Karpas-422 (cell line): ENCODE data around the gene ANKRD44. TPM values are rescaled to one million over a fixed set of nuclear protein-coding genes. Genes with fewer than 3 reads are reported as not detected.

ENCODE experiments used
- DNase-seq: peaks from one replicate; pipeline ENCODE4 v3.0.0-alpha.2; 2015
- H2AFZ ChIP-seq: fragments of 200-600 bp; sonication (generic); 2 replicates; pipeline ENCODE4 v1.6.1; 2014; ENCODE audit warnings: antibody characterized with exemption, low read length, mixed read lengths
- H3K27ac ChIP-seq: fragments of 200-600 bp; sonication (generic); 2 replicates; pipeline ENCODE4 v1.5.1; 2014; ENCODE audit warnings: mild to moderate bottlenecking, low read length, moderate library complexity
- H3K27me3 ChIP-seq: fragments of 200-600 bp; sonication (generic); 2 replicates; pipeline ENCODE4 v1.6.1; 2014; ENCODE audit warnings: low read length, mixed read lengths
- H3K36me3 ChIP-seq: fragments of 200-600 bp; sonication (generic); 2 replicates; pipeline ENCODE4 v1.6.1; 2014; ENCODE audit warnings: low read length, mixed read lengths; ENCODE audit not compliant: insufficient read depth
- H3K4me1 ChIP-seq: fragments of 200-600 bp; sonication (generic); 2 replicates; pipeline ENCODE4 v1.6.1; 2014; ENCODE audit warnings: mild to moderate bottlenecking, low read length, mixed read lengths
- H3K4me2 ChIP-seq: fragments of 200-600 bp; sonication (generic); 2 replicates; pipeline ENCODE4 v1.6.1; 2014; ENCODE audit warnings: low read length, low read depth, mild to moderate bottlenecking; ENCODE audit not compliant: poor library complexity, severe bottlenecking
- H3K4me3 ChIP-seq: fragments of 200-600 bp; sonication (generic); 2 replicates; pipeline ENCODE4 v1.5.1; 2014; ENCODE audit warnings: mild to moderate bottlenecking, antibody characterized with exemption, low read length, mixed read lengths
- H3K79me2 ChIP-seq: fragments of 200-600 bp; sonication (generic); 2 replicates; pipeline ENCODE4 v1.6.1; 2014; ENCODE audit warnings: mild to moderate bottlenecking, low read length, mixed read lengths
- H3K9ac ChIP-seq: fragments of 200-600 bp; sonication (generic); 2 replicates; pipeline ENCODE4 v1.6.0; 2014; ENCODE audit warnings: low read length
- H3K9me2 ChIP-seq: fragments of 200-600 bp; sonication (generic), shearing (Covaris generic); replicated peaks from 2 replicates; pipeline ENCODE4 v1.6.0; 2014; ENCODE audit warnings: mild to moderate bottlenecking, low read length, moderate library complexity; ENCODE audit not compliant: insufficient read depth
- H3K9me3 ChIP-seq: fragments of 300-700, 200-600 bp; sonication (generic); 2 replicates; pipeline ENCODE4 v1.6.1; 2014; ENCODE audit warnings: low read length, mixed read lengths
- H4K20me1 ChIP-seq: fragments of 200-600 bp; sonication (generic); 2 replicates; pipeline ENCODE4 v1.6.1; 2014; ENCODE audit warnings: mild to moderate bottlenecking, antibody characterized with exemption, low read length, low read depth; ENCODE audit not compliant: insufficient read depth
- total RNA-seq: library from RNA; depleted of rRNA; stranded (reverse); fragments of >200 nt; shearing (Covaris generic); gene quantifications from 2 replicates; pipeline ENCODE4 v1.2.3, GENCODE V29; 2014; ENCODE audit warnings: low replicate concordance

Gene ANKRD44
- total RNA-seq, 1 experiment from 2014 or later = 120 TPM

GRCh38 chr2:197236159-197236558 lies 74.4 kb downstream of the ANKRD44 start:
- Histone ChIP-seq H3K27ac (no peak overlapping the region), H2AFZ (no peak overlapping the region), H3K36me3 (no peaks in the 10 kb centered on the region; the same call in 1 of the 2 replicates), H3K9me2 (no peaks in the 10 kb centered on the region), H3K9me3 (no peaks in the 10 kb centered on the region), H4K20me1 (no peaks in the 10 kb centered on the region), H3K27me3 (no peaks in the 10 kb centered on the region), H3K4me3 (no peak overlapping the region), H3K4me1 (peaks cover 57% of the 10 kb centered on the region), H3K79me2 (peaks cover 95% of the 10 kb centered on the region), H3K9ac (no peak overlapping the region), H3K4me2 (no peak overlapping the region)
- no peak for DNase-seq

GRCh38 chr2:197235711-197236110 lies 74.9 kb downstream of the ANKRD44 start:
- H3K4me2 ChIP-seq = no peak overlapping the region
- H3K27me3 ChIP-seq = no peaks in the 10 kb centered on the region
- no peak overlapping the region for H3K27ac ChIP-seq
- H3K4me3 ChIP-seq = no peak overlapping the region
- H3K79me2 ChIP-seq = peaks cover 95% of the 10 kb centered on the region
- no peaks in the 10 kb centered on the region for H3K9me2 ChIP-seq
- H3K36me3 ChIP-seq = no peaks in the 10 kb centered on the region; the same call in 1 of the 2 replicates
- no peak for DNase-seq
- no peaks in the 10 kb centered on the region for H3K9me3 ChIP-seq
- peaks cover 55% of the 10 kb centered on the region for H3K4me1 ChIP-seq
- H2AFZ ChIP-seq = no peak overlapping the region
- no peak overlapping the region for H3K9ac ChIP-seq
- H4K20me1 ChIP-seq = no peaks in the 10 kb centered on the region

- Histone ChIP-seq H3K27ac (no peak overlapping the region), H3K4me2 (no peak overlapping the region), H3K9me2 (no peaks in the 10 kb centered on the region), H4K20me1 (no peaks in the 10 kb centered on the region), H3K4me3 (no peak overlapping the region), H3K4me1 (peaks cover 56% of the 10 kb centered on the region), H3K27me3 (no peaks in the 10 kb centered on the region), H3K9ac (no peak overlapping the region), H3K36me3 (no peaks in the 10 kb centered on the region; the same call in 1 of the 2 replicates), H2AFZ (no peak overlapping the region), H3K79me2 (peaks cover 95% of the 10 kb centered on the region), H3K9me3 (no peaks in the 10 kb centered on the region)
- no peak for DNase-seq
These were observed 75.8 kb downstream of the ANKRD44 start for GRCh38 chr2:197234671-197235191.

- no peaks in the 10 kb centered on the region for H3K36me3 ChIP-seq
- H3K9me3 ChIP-seq = no peaks in the 10 kb centered on the region
- no peak overlapping the region for H3K4me3 ChIP-seq
- H3K9me2 ChIP-seq = no peaks in the 10 kb centered on the region
- H2AFZ ChIP-seq = no peak overlapping the region
- no peak overlapping the region; the same call in 1 of the 2 replicates for H3K27ac ChIP-seq
- peaks cover 52% of the 10 kb centered on the region for H3K4me1 ChIP-seq
- no peak overlapping the region for H3K9ac ChIP-seq
- H4K20me1 ChIP-seq = no peaks in the 10 kb centered on the region
- no peak overlapping the region for H3K4me2 ChIP-seq
- H3K27me3 ChIP-seq = no peaks in the 10 kb centered on the region
- no peak for DNase-seq
- H3K79me2 ChIP-seq = peaks cover 95% of the 10 kb centered on the region
These were observed 77.1 kb downstream of the ANKRD44 start for GRCh38 chr2:197233473-197233872.

GRCh38 chr2:197232010-197232409 lies 78.6 kb downstream of the ANKRD44 start:
- no peaks in the 10 kb centered on the region for H3K36me3 ChIP-seq
- no peak overlapping the region for H3K4me3 ChIP-seq
- H3K9ac ChIP-seq = no peak overlapping the region
- H3K4me1 ChIP-seq = peaks cover 41% of the 10 kb centered on the region
- no peaks in the 10 kb centered on the region for H3K27me3 ChIP-seq
- H3K79me2 ChIP-seq = peaks cover 95% of the 10 kb centered on the region
- H3K4me2 ChIP-seq = no peak overlapping the region
- H3K9me3 ChIP-seq = no peaks in the 10 kb centered on the region
- H4K20me1 ChIP-seq = no peaks in the 10 kb centered on the region
- no peak overlapping the region for H3K27ac ChIP-seq
- DNase-seq = no peak
- no peaks in the 10 kb centered on the region for H3K9me2 ChIP-seq
- no peak overlapping the region for H2AFZ ChIP-seq

- peaks cover 40% of the 10 kb centered on the region for H3K4me1 ChIP-seq
- no peak overlapping the region for H3K4me3 ChIP-seq
- no peaks in the 10 kb centered on the region for H3K9me2 ChIP-seq
- no peaks in the 10 kb centered on the region for H3K27me3 ChIP-seq
- peak overlapping the region; percentile 31 for H3K27ac ChIP-seq
- H3K9ac ChIP-seq = no peak overlapping the region
- no peak overlapping the region for H3K4me2 ChIP-seq
- H2AFZ ChIP-seq = no peak overlapping the region
- H3K79me2 ChIP-seq = peaks cover 98% of the 10 kb centered on the region
- no peaks in the 10 kb centered on the region for H3K9me3 ChIP-seq
- no peak for DNase-seq
- H3K36me3 ChIP-seq = no peaks in the 10 kb centered on the region
- no peaks in the 10 kb centered on the region for H4K20me1 ChIP-seq
These were observed 80.8 kb downstream of the ANKRD44 start for GRCh38 chr2:197229509-197230443.

- Histone ChIP-seq H3K27me3 (no peaks in the 10 kb centered on the region), H3K79me2 (peaks cover 93% of the 10 kb centered on the region), H3K27ac (no peak overlapping the region), H2AFZ (no peak overlapping the region), H3K9me3 (no peaks in the 10 kb centered on the region), H3K4me2 (no peak overlapping the region), H3K36me3 (no peaks in the 10 kb centered on the region; the same call in 1 of the 2 replicates), H3K4me3 (no peak overlapping the region), H3K4me1 (peaks cover 37% of the 10 kb centered on the region), H3K9ac (no peak overlapping the region), H4K20me1 (no peaks in the 10 kb centered on the region), H3K9me2 (no peaks in the 10 kb centered on the region)
- no peak for DNase-seq
These were observed 87.1 kb downstream of the ANKRD44 start for GRCh38 chr2:197223451-197223850.

- Histone ChIP-seq H3K4me3 (no peak overlapping the region), H4K20me1 (no peaks in the 10 kb centered on the region), H3K27me3 (no peaks in the 10 kb centered on the region), H3K27ac (no peak overlapping the region), H3K4me2 (no peak overlapping the region), H3K9ac (no peak overlapping the region), H3K79me2 (peaks cover 93% of the 10 kb centered on the region), H3K36me3 (peaks cover 7% of the 10 kb centered on the region), H2AFZ (no peak overlapping the region), H3K4me1 (peaks cover 68% of the 10 kb centered on the region), H3K9me3 (no peaks in the 10 kb centered on the region), H3K9me2 (no peaks in the 10 kb centered on the region)
- no peak for DNase-seq
These were observed 90.9 kb downstream of the ANKRD44 start for GRCh38 chr2:197219636-197220035.
